Endothelial cell of umbilical vein (primary cell): Measurements from ENCODE around the gene CNNM4. TPM values are rescaled to one million over a fixed set of nuclear protein-coding genes. Genes with fewer than 3 reads are reported as not detected.

Experiments used
- BruUV-seq: library from RNA; stranded (reverse); fragments of 400-500 nt; replicated peaks from 2 replicates; lab custom pipeline; 2021; lab: Mats Ljungman, UMichigan
- CTCF ChIA-PET: fragments of 300-600, 350-600 bp; sonication (Branson Sonifier 250); formaldehyde crosslinking; loops from one replicate; lab custom pipeline; 2021; ENCODE audit warnings: antibody characterized with exemption, inconsistent platforms; lab: Charles Lee
- POLR2A ChIA-PET: fragments of 300-600, 350-600 bp; sonication (Branson Sonifier 250); formaldehyde crosslinking; loops from one replicate; lab custom pipeline; 2021; ENCODE audit warnings: antibody characterized with exemption, inconsistent platforms; lab: Charles Lee
- DNase-seq: peaks from one replicate; pipeline ENCODE4 v3.0.0-alpha.2; 2011; ENCODE audit warnings: low read depth, low spot score
- FAIRE-seq: peaks from 2 replicates; lab custom pipeline; 2011; peaks lifted over from hg19 to GRCh38; lab: Jason Lieb, UNC
- H2AFZ ChIP-seq: 2 replicates; pipeline ENCODE4 v1.6.0; 2012; ENCODE audit warnings: low read depth, low read length, control low read depth, inconsistent platforms
- H3K27ac ChIP-seq: 2 replicates; pipeline ENCODE4 v1.5.1; 2011; ENCODE audit warnings: low read depth, mild to moderate bottlenecking, control low read depth, low read length, moderate library complexity; ENCODE audit not compliant: insufficient read depth
- H3K27me3 ChIP-seq, 2 experiments: 2 replicates each; pipeline versions ENCODE4 v1.6.0 to v1.6.1; 2011; ENCODE audit warnings: low read length in 2 of 2, mixed read lengths in 1 of 2; ENCODE audit not compliant: control insufficient read depth in 2 of 2, insufficient read depth in 2 of 2
- H3K36me3 ChIP-seq, 2 experiments: 2 replicates in 1 of 2; 3 replicates in 1 of 2; pipeline ENCODE4 v1.5.1; 2011; ENCODE audit warnings: low read length in 2 of 2, mild to moderate bottlenecking in 1 of 2, moderate library complexity in 1 of 2; ENCODE audit not compliant: control insufficient read depth in 2 of 2, insufficient read depth in 2 of 2; ENCODE audit errors: extremely low read depth in 1 of 2
- H3K4me1 ChIP-seq: 3 replicates; pipeline ENCODE4 v1.5.1; 2011; ENCODE audit warnings: mild to moderate bottlenecking, low read length; ENCODE audit not compliant: control insufficient read depth, insufficient read depth; ENCODE audit errors: extremely low read depth
- H3K4me2 ChIP-seq: 2 replicates; pipeline ENCODE4 v1.6.1; 2011; ENCODE audit warnings: low read length, control low read depth, mixed read lengths; ENCODE audit not compliant: insufficient read depth
- H3K4me3 ChIP-seq, 3 experiments: fragments of 200-600 bp in 1 of 3; sonication (generic), shearing (Covaris generic) in 1 of 3; replicated peaks in 1 of 3; 2 replicates each; pipeline ENCODE4 v1.5.1; 2011 to 2016; ENCODE audit warnings: control low read depth in 3 of 3, low read length in 3 of 3, mild to moderate bottlenecking in 2 of 3, inconsistent platforms in 1 of 3, low read depth in 1 of 3, moderate library complexity in 1 of 3; ENCODE audit not compliant: insufficient read depth in 1 of 3
- H3K79me2 ChIP-seq: 2 replicates; pipeline ENCODE4 v1.6.0; 2012; ENCODE audit warnings: low read length, inconsistent platforms; ENCODE audit not compliant: control insufficient read depth, insufficient read depth
- H3K9ac ChIP-seq: replicated peaks from 2 replicates; pipeline ENCODE3; 2011; ENCODE audit warnings: low read length, control low read depth; ENCODE audit not compliant: insufficient read depth; ENCODE audit errors: extremely low read depth
- H3K9me1 ChIP-seq: replicated peaks from 3 replicates; pipeline ENCODE4 v1.6.0; 2011; ENCODE audit warnings: mild to moderate bottlenecking, low read length; ENCODE audit not compliant: control insufficient read depth, insufficient read depth; ENCODE audit errors: extremely low read depth
- H3K9me3 ChIP-seq: replicated peaks from 2 replicates; pipeline ENCODE4 v1.5.1; 2012; ENCODE audit warnings: low read length, inconsistent platforms; ENCODE audit not compliant: control insufficient read depth, insufficient read depth
- H4K20me1 ChIP-seq: replicated peaks from 2 replicates; pipeline ENCODE3; 2011; ENCODE audit warnings: mild to moderate bottlenecking, low read length; ENCODE audit not compliant: control insufficient read depth, insufficient read depth; ENCODE audit errors: extremely low read depth
- CTCF ChIP-seq, 2 donors: IDR thresholded peaks; 1 replicate in 1 of 2; 2 replicates in 1 of 2; pipeline ENCODE4 v1.5.1; 2011; ENCODE audit warnings: low read length in 2 of 2, mild to moderate bottlenecking in 2 of 2, moderate library complexity in 2 of 2, control low read depth in 1 of 2, inconsistent platforms in 1 of 2, low read depth in 1 of 2; ENCODE audit not compliant: insufficient read depth in 1 of 2; ENCODE audit errors: extremely low read depth in 1 of 2
- EZH2 ChIP-seq: IDR thresholded peaks from 2 replicates; pipeline ENCODE4 v1.6.1; 2012; ENCODE audit warnings: borderline replicate concordance, low read depth, mild to moderate bottlenecking, moderate library complexity, low read length, inconsistent platforms; ENCODE audit not compliant: severe bottlenecking
- FOS ChIP-seq: IDR thresholded peaks from 2 replicates; pipeline ENCODE4 v1.6.1; 2011; ENCODE audit warnings: mild to moderate bottlenecking, low read length, moderate library complexity, borderline replicate concordance; ENCODE audit not compliant: insufficient read depth
- GATA2 ChIP-seq: IDR thresholded peaks from 2 replicates; pipeline ENCODE4 v1.7.0; 2011; ENCODE audit warnings: low read depth, mild to moderate bottlenecking, moderate library complexity, mixed read lengths, low read length; ENCODE audit not compliant: insufficient read length, insufficient read depth
- MAX ChIP-seq: IDR thresholded peaks from 2 replicates; pipeline ENCODE4 v1.6.1; 2011; ENCODE audit not compliant: insufficient read depth, insufficient read length
- MYC ChIP-seq: IDR thresholded peaks from one replicate; pipeline ENCODE4 v1.6.1; 2011; ENCODE audit warnings: mild to moderate bottlenecking, low read depth, low read length
- POLR2A ChIP-seq: IDR thresholded peaks from 2 replicates; pipeline ENCODE4 v1.6.1; 2012; ENCODE audit warnings: low read depth, mild to moderate bottlenecking, control low read depth, low read length
- POLR2AphosphoS5 ChIP-seq: IDR thresholded peaks from 2 replicates; pipeline ENCODE4 v1.6.1; 2012; ENCODE audit warnings: low read depth, mild to moderate bottlenecking, control low read depth, low read length, moderate library complexity; ENCODE audit not compliant: insufficient read depth
- dilution Hi-C: fragments of 300-500 bp; cut with MboI; formaldehyde crosslinking; loops from one replicate; pipeline ENCODE4 v1.15.0; 2019; ENCODE audit warnings: low sequenced_read_pairs; ENCODE audit not compliant: extremely low pct_ligation_motif_present
- intact Hi-C: fragments of 100-400 bp; cut with micrococcal nuclease; formaldehyde crosslinking; loops from one replicate; pipeline ENCODE4 v1.10.0; 2022
- polyA plus RNA-seq, 4 experiments: library from polyadenylated mRNA; depleted of rRNA in 3 of 4; stranded (reverse) in 3 of 4; unstranded in 1 of 4; fragments of >200 nt; gene quantifications; 2 replicates each; pipeline versions ENCODE4 v1.2.1 to v1.2.3, GENCODE V29; 2011 to 2012; ENCODE audit warnings: missing spikeins in 1 of 4
- total RNA-seq: library from RNA; stranded (reverse); gene quantifications from 2 replicates; pipeline ENCODE4 v1.2.3, GENCODE V29; 2021

CNNM4 gene
- total and polyA plus RNA-seq, 2 donors (not counting 3 experiments of a cell fraction or from before 2014, with no cell fraction given) = 4.7 to 5.3 TPM

DNA sequence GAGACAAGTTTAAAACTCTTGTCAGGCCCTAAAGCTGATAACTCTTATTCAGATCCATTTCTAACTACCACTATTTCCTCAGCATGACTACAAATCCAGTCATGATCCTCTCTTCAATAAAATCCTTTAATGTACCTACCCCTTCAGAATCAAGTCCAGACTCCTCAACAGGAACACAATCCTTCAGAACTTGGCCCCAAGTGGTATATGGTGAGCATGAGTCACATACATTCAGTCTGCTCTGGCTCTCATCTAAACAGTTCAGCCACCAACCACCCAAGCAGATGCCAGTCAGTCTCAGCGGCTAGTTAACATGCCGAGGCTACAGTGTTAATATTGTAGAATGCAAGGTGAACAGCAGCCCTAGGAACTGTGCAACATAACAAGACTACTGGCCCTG is 30.5 kb upstream of the CNNM4 start:
- H3K4me2 ChIP-seq = no peak overlapping the region
- no peak overlapping the region for H3K9ac ChIP-seq
- H3K9me1 ChIP-seq = no peaks in the 10 kb centered on the region
- intact Hi-C loops = no loop called here
- TF ChIP-seq POLR2A (no peak), GATA2 (no peak), POLR2AphosphoS5 (no peak), MAX (no peak), FOS (no peak), MYC (no peak), CTCF (IDR thresholded peaks at IDR 0.05; ENCODE audit: extremely low read depth in 1 of 2, insufficient read depth in 1 of 2, low read depth in 1 of 2, low read length in 2 of 2) (no peak), EZH2 (no peak)
- no peak overlapping the region for H2AFZ ChIP-seq
- H3K27me3 ChIP-seq = no peaks in the 10 kb centered on the region
- H3K4me1 ChIP-seq = no peaks in the 10 kb centered on the region
- POLR2A ChIA-PET = no interaction called here
- H4K20me1 ChIP-seq = no peaks in the 10 kb centered on the region
- H3K27ac ChIP-seq = no peak overlapping the region
- H3K79me2 ChIP-seq = no peaks in the 10 kb centered on the region
- H3K9me3 ChIP-seq = no peaks in the 10 kb centered on the region
- DNase-seq (no peak), FAIRE-seq (no peak)
- H3K36me3 ChIP-seq = peaks cover 4 to 22% of the 10 kb centered on the region in 2 experiments
- BruUV-seq = no TSS peak
- CTCF ChIA-PET = interaction anchor here (0.6 kb wide), 1 partner anchor 25 kb away, joined by 3 read pairs; no protein-coding TSS in a partner anchor
- dilution Hi-C loops = no loop called here
- no peak overlapping the region for H3K4me3 ChIP-seq
